Measurements from ENCODE around the gene FNDC3A. TPM values are rescaled to one million over a fixed set of nuclear protein-coding genes. Genes with fewer than 3 reads are reported as not detected.
"Not testable (repeated sequence)": the region's sequence is repeated elsewhere in the genome, so short reads cannot be mapped to it uniquely, and the experiment has no call there.

Gene FNDC3A
- total RNA-seq, 1 experiment from 2014 or later: 49.3 TPM

- no peak overlapping the region for H3K27ac ChIP-seq (ENCODE audit: low read depth, low read length, poor library complexity, severe bottlenecking)
- intact Hi-C loops (cut with micrococcal nuclease; ENCODE audit: unreplicated experiment): loop anchor here (5.0 kb wide), 1 partner anchor 136 kb away; the partner anchor contains the start of gene FNDC3A
- H3K4me1 ChIP-seq (ENCODE audit: insufficient read depth, low read length, poor library complexity, severe bottlenecking): peaks cover 14% of the 10 kb centered on the region
- no peaks in the 10 kb centered on the region for H3K9me3 ChIP-seq (ENCODE audit: low read depth, low read length, poor library complexity, severe bottlenecking)
- no peak for TF ChIP-seq CTCF (conservative IDR thresholded peaks at IDR 0.05; ENCODE audit: low read depth, low read length)
- no peak for TF ChIP-seq EZH2 (IDR thresholded peaks at IDR 0.05; ENCODE audit: borderline replicate concordance, low read depth, low read length, poor library complexity, severe bottlenecking)
- H3K36me3 ChIP-seq (ENCODE audit: insufficient read depth, low read length, poor library complexity, severe bottlenecking): peaks cover 18% of the 10 kb centered on the region
- no TSS peak for BruUV-seq (replicated peaks)
- H3K27me3 ChIP-seq (replicated peaks; ENCODE audit: insufficient read depth, low read depth, low read length, poor library complexity): no peaks in the 10 kb centered on the region
- ChIA-PET POLR2A (ENCODE audit: low non-redundant PET) (no interaction called here), CTCF (no interaction called here)
- DNase-seq (ENCODE audit: low spot score): peak; percentile 33
- H3K4me3 ChIP-seq (ENCODE audit: low read depth, low read length, poor library complexity, severe bottlenecking): no peak overlapping the region
These were observed 137.2 kb downstream of the FNDC3A start for GRCh38 chr13:49112782-49113525.

- H3K27ac ChIP-seq (ENCODE audit: low read depth, low read length, poor library complexity, severe bottlenecking): peak overlapping the region; percentile 42
- no peak overlapping the region for H3K4me3 ChIP-seq (ENCODE audit: low read depth, low read length, poor library complexity, severe bottlenecking)
- ChIA-PET CTCF (no interaction called here), POLR2A (ENCODE audit: low non-redundant PET) (no interaction called here)
- no peaks in the 10 kb centered on the region for H3K27me3 ChIP-seq (replicated peaks; ENCODE audit: insufficient read depth, low read depth, low read length, poor library complexity)
- DNase-seq (ENCODE audit: low spot score): peak; percentile 41
- no TSS peak for BruUV-seq (replicated peaks)
- TF ChIP-seq EZH2 (IDR thresholded peaks at IDR 0.05; ENCODE audit: borderline replicate concordance, low read depth, low read length, poor library complexity, severe bottlenecking): no peak
- TF ChIP-seq CTCF (conservative IDR thresholded peaks at IDR 0.05; ENCODE audit: low read depth, low read length): no peak
- H3K4me1 ChIP-seq (ENCODE audit: insufficient read depth, low read length, poor library complexity, severe bottlenecking): peaks cover 14% of the 10 kb centered on the region
- peaks cover 22% of the 10 kb centered on the region for H3K36me3 ChIP-seq (ENCODE audit: insufficient read depth, low read length, poor library complexity, severe bottlenecking)
- intact Hi-C loops (cut with micrococcal nuclease; ENCODE audit: unreplicated experiment): loop anchor here (5.0 kb wide), 1 partner anchor 136 kb away; the partner anchor contains the start of gene FNDC3A
- no peaks in the 10 kb centered on the region for H3K9me3 ChIP-seq (ENCODE audit: low read depth, low read length, poor library complexity, severe bottlenecking)
These were observed 138.0 kb downstream of the FNDC3A start for GRCh38 chr13:49113526-49114286.

- no TSS peak for BruUV-seq (replicated peaks)
- POLR2A ChIA-PET (ENCODE audit: low non-redundant PET): no interaction called here
- no peak for TF ChIP-seq EZH2 (IDR thresholded peaks at IDR 0.05; ENCODE audit: borderline replicate concordance, low read depth, low read length, poor library complexity, severe bottlenecking)
- TF ChIP-seq CTCF (conservative IDR thresholded peaks at IDR 0.05; ENCODE audit: low read depth, low read length): no peak
These were observed 141.2 kb downstream of the FNDC3A start for GRCh38 chr13:49116873-49117272.

GRCh38 chr13:49118455-49118854, 142.7 kb downstream of the FNDC3A start:
- BruUV-seq (replicated peaks); CTCF ChIA-PET; POLR2A ChIA-PET (ENCODE audit: low non-redundant PET): not testable (repeated sequence)

More at GRCh38 chr13:49116873-49117272, 141.2 kb downstream of the FNDC3A start:
- Histone ChIP-seq H3K9me3 (ENCODE audit: low read depth, low read length, poor library complexity, severe bottlenecking) (no peaks in the 10 kb centered on the region), H3K4me1 (ENCODE audit: insufficient read depth, low read length, poor library complexity, severe bottlenecking) (peaks cover 9% of the 10 kb centered on the region), H3K36me3 (ENCODE audit: insufficient read depth, low read length, poor library complexity, severe bottlenecking) (peaks cover 31% of the 10 kb centered on the region), H3K4me3 (ENCODE audit: low read depth, low read length, poor library complexity, severe bottlenecking) (no peak overlapping the region), H3K27me3 (replicated peaks; ENCODE audit: insufficient read depth, low read depth, low read length, poor library complexity) (no peaks in the 10 kb centered on the region), H3K27ac (ENCODE audit: low read depth, low read length, poor library complexity, severe bottlenecking) (no peak overlapping the region)
- intact Hi-C loops (cut with micrococcal nuclease; ENCODE audit: unreplicated experiment): no loop called here
- no peak for DNase-seq (ENCODE audit: low spot score)
- CTCF ChIA-PET: no interaction called here

More at GRCh38 chr13:49118455-49118854, 142.7 kb downstream of the FNDC3A start:
- H3K27me3 ChIP-seq (replicated peaks; ENCODE audit: insufficient read depth, low read depth, low read length, poor library complexity); H3K27ac ChIP-seq (ENCODE audit: low read depth, low read length, poor library complexity, severe bottlenecking); H3K4me1 ChIP-seq (ENCODE audit: insufficient read depth, low read length, poor library complexity, severe bottlenecking); H3K4me3 ChIP-seq (ENCODE audit: low read depth, low read length, poor library complexity, severe bottlenecking); DNase-seq (ENCODE audit: low spot score); intact Hi-C loops (cut with micrococcal nuclease; ENCODE audit: unreplicated experiment); H3K9me3 ChIP-seq (ENCODE audit: low read depth, low read length, poor library complexity, severe bottlenecking): not testable (repeated sequence)
- peaks cover 31% of the 10 kb centered on the region for H3K36me3 ChIP-seq (ENCODE audit: insufficient read depth, low read length, poor library complexity, severe bottlenecking)
